ENCODE results near the gene DENND1C. TPM values are rescaled to one million over a fixed set of nuclear protein-coding genes. Genes with fewer than 3 reads are reported as not detected.
A peak's percentile ranks its signal among the peaks of the same experiment; 100 is the strongest.

Gene DENND1C
- total RNA-seq, 1 donor = 9.2 TPM

DNA sequence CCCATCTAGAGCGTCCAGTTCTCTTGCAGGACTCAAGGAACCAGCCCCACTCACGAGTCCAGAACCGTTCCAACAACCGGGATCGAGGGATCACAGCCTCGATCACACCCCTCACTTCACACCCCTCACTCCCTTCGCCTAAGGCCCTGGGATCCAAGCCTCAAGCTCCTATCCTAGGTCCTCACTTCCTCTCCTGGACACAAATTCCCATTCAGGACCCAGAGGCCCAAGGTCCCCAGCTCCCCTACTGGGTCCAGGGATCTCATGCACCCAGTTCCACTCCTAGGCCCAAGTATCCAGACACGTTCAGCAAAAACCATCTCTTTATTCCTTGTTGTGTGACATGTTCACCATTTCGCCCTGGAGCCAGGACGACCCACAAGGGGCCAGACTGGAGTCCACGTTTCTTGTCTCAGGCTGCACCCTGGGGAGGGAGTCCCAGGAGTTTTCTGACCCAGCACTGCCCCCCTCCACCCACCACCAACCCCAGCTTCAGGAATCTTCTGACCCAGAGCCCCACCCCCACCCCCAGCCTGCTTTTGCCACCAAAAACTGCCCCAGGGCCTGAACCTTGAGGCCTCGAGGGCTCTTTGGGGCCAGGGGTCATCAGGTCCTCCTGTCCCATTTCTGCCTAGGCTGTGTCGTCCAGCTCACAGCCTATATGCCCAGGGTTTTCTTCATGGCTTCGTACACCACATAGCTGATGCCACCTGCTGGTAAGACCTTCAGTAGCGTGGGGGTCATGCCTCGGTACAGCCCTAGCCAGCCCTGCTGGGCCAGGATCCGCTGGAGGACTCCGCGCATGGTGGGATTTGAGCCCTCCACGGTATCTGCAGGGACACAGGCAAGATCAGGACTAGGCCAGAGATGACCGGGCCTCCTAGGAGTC lies 55.6 kb downstream of the DENND1C start:
- peak in 2 of 3 donors; percentile 16 to 31 for DNase-seq (ENCODE audit: low read depth in 2 of 3, low spot score in 2 of 3)

DNA sequence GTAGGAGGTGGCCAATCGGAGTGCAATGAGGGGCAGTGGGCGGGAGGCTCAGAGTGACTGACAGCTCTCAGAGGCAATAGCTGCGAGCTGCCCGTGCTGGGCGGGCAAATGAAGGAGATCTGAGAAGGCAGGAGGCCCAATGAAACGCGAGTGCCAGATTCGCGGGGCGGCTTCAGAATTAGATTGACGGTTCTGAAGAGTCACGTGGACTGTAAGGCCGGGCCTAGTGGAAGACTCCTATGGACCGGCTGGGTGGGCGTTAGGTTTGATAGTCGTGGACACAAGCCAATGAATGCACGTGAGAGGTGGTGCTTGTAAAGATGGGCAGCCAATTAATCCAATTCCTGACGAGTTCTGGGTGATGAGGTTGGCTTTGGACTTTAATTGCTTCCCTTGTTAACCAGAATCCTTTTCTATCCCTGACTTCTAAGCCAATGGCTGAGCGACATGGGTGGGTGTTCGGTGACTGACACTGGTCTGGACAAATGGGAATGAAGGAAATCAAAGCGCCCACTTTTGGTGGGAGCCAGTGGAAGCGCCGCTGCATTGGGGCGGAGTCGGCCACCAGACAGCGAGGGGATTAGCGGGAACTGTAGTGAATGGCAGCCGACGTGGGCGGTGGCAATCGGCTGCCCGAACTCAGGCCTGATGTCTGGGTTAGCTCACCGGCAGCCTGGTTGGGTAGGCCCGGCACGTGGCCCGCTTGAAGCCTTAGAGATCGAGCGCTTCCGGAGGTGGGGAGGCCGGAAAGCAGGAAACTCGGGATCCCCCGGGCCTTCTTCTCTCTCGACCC lies 56.5 kb downstream of the DENND1C start:
- peak; percentile 90 to 100 (median 100) for DNase-seq (ENCODE audit: low read depth in 2 of 3, low spot score in 2 of 3)

DNA sequence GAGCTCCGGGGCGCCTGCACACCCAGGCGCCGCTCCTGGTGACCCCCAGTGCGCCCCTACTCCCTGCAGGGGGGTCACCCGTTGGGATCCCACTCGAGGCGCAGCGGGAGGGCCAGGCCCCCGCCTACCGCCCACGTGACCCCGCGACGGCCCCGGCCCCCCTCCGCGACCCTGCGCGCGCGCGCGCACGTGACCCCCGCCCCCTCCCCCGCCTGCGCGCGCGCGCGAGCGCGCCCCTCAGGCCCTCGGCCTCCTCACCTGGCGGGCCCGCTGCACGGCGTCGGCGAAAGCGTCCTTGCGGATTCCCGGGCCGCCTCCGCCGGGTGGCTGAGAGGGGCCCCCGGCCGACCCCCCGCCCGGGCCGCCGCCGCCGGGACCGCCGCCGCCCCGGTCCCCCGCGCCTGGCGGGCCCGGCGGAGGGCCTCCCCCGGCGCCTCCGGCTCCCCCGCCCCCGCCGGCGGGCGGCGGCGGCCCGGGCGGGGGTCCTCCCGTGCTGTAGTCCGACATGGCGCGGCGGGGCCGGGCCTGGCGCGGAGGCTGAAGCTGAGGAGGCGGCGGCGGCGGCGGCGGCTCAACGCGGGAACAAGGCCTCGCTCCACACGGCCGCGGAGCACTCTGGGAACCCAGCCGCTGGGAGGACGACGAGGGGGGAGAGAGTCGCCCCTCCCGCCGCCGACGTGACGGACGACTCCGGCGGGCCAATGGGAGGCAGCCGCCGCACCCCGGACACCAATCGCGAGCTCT lies 57.2 kb downstream of the DENND1C start, which contains the start of gene KHSRP:
Gene KHSRP (minus strand): TSS at position 617 of the 744 bp plus-strand sequence. CDS start 110 bp downstream, at position 507.
- peak in 2 of 3 donors; percentile 28 to 31 for DNase-seq (ENCODE audit: low read depth in 2 of 3, low spot score in 2 of 3)

GRCh38 chr19:6423499-6424194 lies 57.9 kb downstream of the DENND1C start:
- DNase-seq (ENCODE audit: low read depth in 2 of 3, low spot score in 2 of 3) = peak in 2 of 3 donors; percentile 37 to 47

DNA sequence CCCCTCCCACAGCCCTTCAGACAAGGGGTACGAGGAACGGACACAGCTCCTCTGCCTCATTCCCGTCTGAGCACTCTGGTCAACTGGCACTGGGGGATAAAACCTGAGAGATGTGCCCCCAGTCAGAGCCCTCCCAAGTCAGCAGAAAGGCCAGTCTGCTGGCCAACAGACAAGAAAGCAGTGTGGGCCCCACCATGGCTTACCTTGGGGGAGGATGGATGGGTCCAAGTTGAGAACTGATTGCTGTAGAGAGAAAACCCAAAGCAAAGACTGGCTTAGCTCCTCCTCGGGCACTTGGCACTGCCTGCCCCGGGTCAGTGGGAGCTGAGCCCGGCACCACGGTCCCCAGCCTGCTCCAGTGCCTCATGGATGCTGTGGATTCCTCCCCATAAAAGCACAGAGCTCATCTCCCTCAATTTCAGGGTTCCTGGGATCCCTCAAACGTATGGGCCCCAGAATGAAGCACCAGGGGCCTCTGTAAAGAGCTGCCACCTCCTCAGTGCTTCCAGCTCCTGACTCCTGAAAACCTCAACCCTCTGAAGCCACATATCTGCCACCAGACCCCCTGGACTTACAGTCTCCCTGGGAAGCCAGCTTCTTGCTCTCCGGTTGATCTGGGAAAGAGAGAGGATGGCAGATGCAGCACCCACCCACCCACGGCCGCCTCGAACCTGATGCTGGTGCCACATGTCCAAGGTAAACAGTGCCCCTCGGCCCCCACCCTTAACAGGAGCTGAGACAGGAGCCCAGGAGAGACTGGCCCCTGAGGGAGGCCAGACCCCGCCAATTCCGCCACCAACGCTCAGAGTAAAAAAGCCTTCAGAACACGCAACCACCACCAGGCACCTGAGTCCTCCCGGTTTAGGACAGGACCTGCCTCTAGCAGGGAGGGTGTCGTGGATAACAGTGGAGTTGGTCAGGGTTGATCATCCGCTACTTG lies 60.2 kb downstream of the DENND1C start:
- DNase-seq (ENCODE audit: low read depth in 2 of 3, low spot score in 2 of 3) = no peak

- no peak for DNase-seq (ENCODE audit: low read depth in 2 of 3, low spot score in 2 of 3)
These were observed 63.0 kb downstream of the DENND1C start for GRCh38 chr19:6418562-6418932.

- DNase-seq (ENCODE audit: low read depth in 2 of 3, low spot score in 2 of 3) = no peak
These were observed 63.6 kb downstream of the DENND1C start for GRCh38 chr19:6417713-6418561.

Small RNA genes lying within 50 kb of the gene (small RNA-seq; reads per million reads assigned to genes)
- not detected for gene AC010503.2

Other genes with a start within 250 kb of the DENND1C start
- 7.8 TPM for gene MLLT1, start 201.8 kb downstream of the DENND1C start, total RNA-seq
- gene ACER1, start 148.2 kb downstream of the DENND1C start, total RNA-seq = under 0.01 TPM
- 193 TPM for gene CLPP, start 120.3 kb downstream of the DENND1C start, total RNA-seq
- gene ALKBH7, start 109.0 kb downstream of the DENND1C start, total RNA-seq = 66.0 TPM
- gene PSPN, start 105.9 kb downstream of the DENND1C start, total RNA-seq = 2.2 TPM
- gene GTF2F1, start 88.6 kb downstream of the DENND1C start, total RNA-seq = 69.7 TPM
- gene KHSRP, start 57.0 kb downstream of the DENND1C start, total RNA-seq = 100 TPM
- not detected for gene SLC25A41, start 48.0 kb downstream of the DENND1C start, total RNA-seq
- 10.8 TPM for gene SLC25A23, start 22.0 kb downstream of the DENND1C start, total RNA-seq
- 0.27 TPM for gene CRB3, start 17.5 kb downstream of the DENND1C start, total RNA-seq
- 7.0 TPM for gene TUBB4A, start 20.5 kb upstream of the DENND1C start, total RNA-seq
- gene TNFSF9, start 49.2 kb upstream of the DENND1C start, total RNA-seq = 2.2 TPM
- 0.27 TPM for gene CD70, start 109.4 kb upstream of the DENND1C start, total RNA-seq
- 0.27 TPM for gene TNFSF14, start 188.4 kb upstream of the DENND1C start, total RNA-seq
- gene C3, start 238.9 kb upstream of the DENND1C start, total RNA-seq = under 0.01 TPM